H1 (cell line): ENCODE results near the gene NPSR1. TPM values are rescaled to one million over a fixed set of nuclear protein-coding genes. Genes with fewer than 3 reads are reported as not detected.

ENCODE experiments used
- CTCF ChIA-PET: fragments of 300-600 bp; sonication (Branson Sonifier 250); formaldehyde crosslinking; loops from one replicate; lab custom pipeline; 2021; ENCODE audit not compliant: partially characterized antibody; lab: Charles Lee
- POLR2A ChIA-PET: fragments of 300-600 bp; sonication (Branson Sonifier 250); formaldehyde crosslinking; loops from one replicate; lab custom pipeline; 2021; ENCODE audit warnings: inconsistent platforms; ENCODE audit not compliant: partially characterized antibody; lab: Charles Lee
- DNase-seq, 2 experiments: peaks; one replicate each; pipeline versions ENCODE4 v3.0.0 to v3.0.0-alpha.2; 2010 to 2022; ENCODE audit warnings: low spot score in 2 of 2, low read depth in 1 of 2, mixed read lengths in 1 of 2
- FAIRE-seq: peaks from 2 replicates; lab custom pipeline; 2011; peaks lifted over from hg19 to GRCh38; lab: Jason Lieb, UNC
- H2AFZ ChIP-seq: 2 replicates; pipeline ENCODE4 v1.8.1; 2012; ENCODE audit warnings: low read length, inconsistent platforms
- H2AK5ac ChIP-seq: 2 replicates; pipeline ENCODE4 v1.6.1; 2013; ENCODE audit warnings: low read depth, low read length
- H2BK120ac ChIP-seq: replicated peaks from 2 replicates; pipeline ENCODE3; 2013; ENCODE audit warnings: low read depth, low read length, inconsistent platforms
- H2BK12ac ChIP-seq: 2 replicates; pipeline ENCODE4 v1.6.1; 2013; ENCODE audit warnings: low read depth, low read length
- H2BK15ac ChIP-seq: 2 replicates; pipeline ENCODE4 v1.6.1; 2013; ENCODE audit warnings: low read length
- H2BK20ac ChIP-seq: 2 replicates; pipeline ENCODE4 v1.6.1; 2013; ENCODE audit warnings: low read length
- H2BK5ac ChIP-seq: 2 replicates; pipeline ENCODE4 v1.6.1; 2013; ENCODE audit warnings: low read depth, low read length
- H3K14ac ChIP-seq: 2 replicates; pipeline ENCODE4 v1.6.1; 2013; ENCODE audit warnings: inconsistent platforms; ENCODE audit not compliant: insufficient read length
- H3K18ac ChIP-seq: 2 replicates; pipeline ENCODE4 v1.6.1; 2013; ENCODE audit warnings: low read length; ENCODE audit errors: extremely low read depth
- H3K23ac ChIP-seq: 2 replicates; pipeline ENCODE4 v1.6.1; 2013; ENCODE audit warnings: inconsistent platforms; ENCODE audit not compliant: insufficient read length
- H3K23me2 ChIP-seq: 2 replicates; pipeline ENCODE4 v1.6.1; 2013; ENCODE audit warnings: low read depth, low read length
- H3K27ac ChIP-seq: 2 replicates; pipeline ENCODE4 v1.6.1; 2011; ENCODE audit warnings: low read depth, low read length, inconsistent platforms
- H3K27me3 ChIP-seq, 4 experiments: replicated peaks in 1 of 4; 1 replicate in 1 of 4; 2 replicates in 3 of 4; pipeline versions ENCODE4 v1.6.1 to v1.8.1; 2011 to 2013; ENCODE audit warnings: low read length in 3 of 4, mild to moderate bottlenecking in 3 of 4, inconsistent platforms in 2 of 4, mixed read lengths in 2 of 4, moderate library complexity in 1 of 4; ENCODE audit not compliant: control insufficient read depth in 3 of 4, insufficient read depth in 3 of 4; ENCODE audit errors: extremely low read depth in 1 of 4
- H3K36me3 ChIP-seq, 4 experiments: 2 replicates each; pipeline versions ENCODE4 v1.6.1 to v1.8.1; 2011 to 2013; ENCODE audit warnings: mild to moderate bottlenecking in 4 of 4, low read length in 3 of 4, moderate library complexity in 2 of 4, control low read depth in 1 of 4, inconsistent platforms in 1 of 4; ENCODE audit not compliant: insufficient read depth in 4 of 4, control insufficient read depth in 2 of 4
- H3K4ac ChIP-seq: replicated peaks from 2 replicates; pipeline ENCODE3; 2013; ENCODE audit warnings: low read length, low read depth, mixed read lengths, inconsistent platforms; ENCODE audit not compliant: insufficient read length
- H3K4me1 ChIP-seq, 4 experiments: replicated peaks in 1 of 4; 1 replicate in 1 of 4; 2 replicates in 3 of 4; pipeline versions ENCODE4 v1.6.1 to v1.8.1; 2011 to 2013; ENCODE audit warnings: low read length in 3 of 4, inconsistent platforms in 2 of 4, mixed read lengths in 1 of 4; ENCODE audit not compliant: insufficient read depth in 4 of 4, control insufficient read depth in 3 of 4
- H3K4me2 ChIP-seq, 2 experiments: 2 replicates each; pipeline versions ENCODE4 v1.6.1 to v1.8.1; 2011 to 2013; ENCODE audit warnings: low read depth in 2 of 2, low read length in 2 of 2, control low read depth in 1 of 2, inconsistent platforms in 1 of 2, mild to moderate bottlenecking in 1 of 2; ENCODE audit not compliant: insufficient read depth in 1 of 2
- H3K4me3 ChIP-seq, 4 experiments: fragments of 200-600, 300-600 bp in 1 of 4; sonication (generic), shearing (Covaris generic), sonication (Bioruptor Twin) in 1 of 4; 2 replicates each; pipeline versions ENCODE4 v1.5.1 to v1.8.1; 2011 to 2016; ENCODE audit warnings: low read length in 4 of 4, low read depth in 3 of 4, control low read depth in 2 of 4, inconsistent platforms in 2 of 4, mild to moderate bottlenecking in 2 of 4, mixed read lengths in 1 of 4, moderate library complexity in 1 of 4; ENCODE audit not compliant: insufficient read depth in 2 of 4; ENCODE audit errors: extremely low read depth in 1 of 4
- H3K56ac ChIP-seq: replicated peaks from 2 replicates; pipeline ENCODE3; 2013; ENCODE audit warnings: low read depth, mild to moderate bottlenecking, mixed read lengths, low read length, inconsistent platforms; ENCODE audit not compliant: insufficient read length
- H3K79me1 ChIP-seq: 2 replicates; pipeline ENCODE4 v1.6.1; 2013; ENCODE audit warnings: low read depth, low read length, control low read depth
- H3K79me2 ChIP-seq, 2 experiments: 2 replicates each; pipeline versions ENCODE4 v1.6.1 to v1.8.1; 2012 to 2013; ENCODE audit warnings: low read length in 2 of 2, mild to moderate bottlenecking in 2 of 2, inconsistent platforms in 1 of 2; ENCODE audit not compliant: insufficient read depth in 2 of 2, control insufficient read depth in 1 of 2
- H3K9ac ChIP-seq, 4 experiments: replicated peaks in 1 of 4; 1 replicate in 1 of 4; 2 replicates in 3 of 4; pipeline versions ENCODE4 v1.6.1 to v1.8.1; 2011 to 2013; ENCODE audit warnings: low read depth in 3 of 4, low read length in 3 of 4, control low read depth in 2 of 4, mild to moderate bottlenecking in 2 of 4, moderate library complexity in 2 of 4, inconsistent platforms in 1 of 4; ENCODE audit errors: extremely low read depth in 1 of 4
- H3K9me3 ChIP-seq, 2 experiments: 2 replicates each; pipeline versions ENCODE4 v1.6.1 to v1.8.1; 2012 to 2013; ENCODE audit warnings: mild to moderate bottlenecking in 2 of 2, moderate library complexity in 2 of 2, control low read depth in 1 of 2, inconsistent platforms in 1 of 2, low read depth in 1 of 2, low read length in 1 of 2, mixed read lengths in 1 of 2; ENCODE audit not compliant: insufficient read depth in 2 of 2
- H4K20me1 ChIP-seq, 2 experiments: replicated peaks in 1 of 2; 2 replicates each; pipeline versions ENCODE3 to v1.8.1; 2011 to 2013; ENCODE audit warnings: inconsistent platforms in 2 of 2, low read length in 2 of 2, mild to moderate bottlenecking in 1 of 2; ENCODE audit not compliant: insufficient read depth in 2 of 2, control insufficient read depth in 1 of 2
- H4K5ac ChIP-seq: 2 replicates; pipeline ENCODE4 v1.6.1; 2013; ENCODE audit warnings: low read length, low read depth, mixed read lengths, inconsistent platforms; ENCODE audit not compliant: insufficient read length
- H4K8ac ChIP-seq: 2 replicates; pipeline ENCODE4 v1.8.0; 2013; ENCODE audit warnings: mild to moderate bottlenecking, moderate library complexity, low read length, inconsistent platforms; ENCODE audit not compliant: insufficient read depth; ENCODE audit errors: extremely low read depth
- H4K91ac ChIP-seq: replicated peaks from 2 replicates; pipeline ENCODE3; 2013; ENCODE audit warnings: low read length, mixed read lengths, inconsistent platforms; ENCODE audit not compliant: insufficient read length
- ATF2 ChIP-seq: IDR thresholded peaks from 2 replicates; pipeline ENCODE4 v1.6.1; 2012; ENCODE audit warnings: low read length, inconsistent platforms
- CBX5 ChIP-seq: fragments of 300-800, 300-1000 bp; sonication (generic); IDR thresholded peaks from 2 replicates; pipeline ENCODE4 v1.7.1; 2016; ENCODE audit warnings: antibody characterized with exemption, low read length, low read depth
- CHD1 ChIP-seq: IDR thresholded peaks from 2 replicates; pipeline ENCODE4 v1.6.1; 2012; ENCODE audit warnings: low read depth, low read length, improper control_type of control experiment
- CTBP2 ChIP-seq: IDR thresholded peaks from 2 replicates; pipeline ENCODE4 v1.7.0; 2011; ENCODE audit warnings: borderline replicate concordance, mild to moderate bottlenecking, moderate library complexity, mixed read lengths, low read length; ENCODE audit not compliant: insufficient read depth, insufficient read length
- HDAC6 ChIP-seq: IDR thresholded peaks from one replicate; pipeline ENCODE4 v1.7.1; 2012; ENCODE audit warnings: low read depth, mild to moderate bottlenecking, inconsistent platforms, low read length, moderate library complexity
- MAFK ChIP-seq: IDR thresholded peaks from 2 replicates; pipeline ENCODE4 v1.6.1; 2012; ENCODE audit warnings: low read depth, mild to moderate bottlenecking, improper control_type of control experiment, low read length
- PHF8 ChIP-seq: fragments of 200-600 bp; sonication (generic); conservative IDR thresholded peaks from 2 replicates; pipeline ENCODE4 v1.7.1; 2012; ENCODE audit warnings: low read depth, mild to moderate bottlenecking, inconsistent platforms, low read length, moderate library complexity
- POLR2A ChIP-seq, 2 experiments: IDR thresholded peaks; 1 replicate in 1 of 2; 2 replicates in 1 of 2; pipeline ENCODE4 v1.6.1; 2011; ENCODE audit warnings: low read depth in 2 of 2, low read length in 2 of 2, mild to moderate bottlenecking in 2 of 2; ENCODE audit errors: control extremely low read depth in 1 of 2
- RNF2 ChIP-seq: fragments of 200-900, 300-1000 bp; sonication (generic); IDR thresholded peaks from 2 replicates; pipeline ENCODE4 v1.7.1; 2016; ENCODE audit warnings: borderline replicate concordance, low read depth, mild to moderate bottlenecking, antibody characterized with exemption, low read length; ENCODE audit not compliant: poor library complexity, severe bottlenecking; ENCODE audit errors: missing control alignments
- SP4 ChIP-seq: IDR thresholded peaks from 2 replicates; pipeline ENCODE4 v1.6.1; 2012; ENCODE audit warnings: low read length, inconsistent platforms
- SRF ChIP-seq: IDR thresholded peaks from 2 replicates; pipeline ENCODE4 v1.6.1; 2011; ENCODE audit warnings: mild to moderate bottlenecking, low read depth, low read length, moderate library complexity
- SUZ12 ChIP-seq: fragments of 200-600 bp; sonication (generic); IDR thresholded peaks from 2 replicates; pipeline ENCODE4 v1.6.1; 2012; ENCODE audit warnings: mild to moderate bottlenecking, inconsistent platforms, low read length, moderate library complexity, mixed read lengths
- TBP ChIP-seq: IDR thresholded peaks from 2 replicates; pipeline ENCODE4 v1.6.1; 2011; ENCODE audit warnings: low read depth, low read length, improper control_type of control experiment
- WGBS, 2 experiments: shearing (Covaris generic) in 1 of 2; methylation state at CpG; one replicate each; pipeline versions ENCODE4 v1.1.6 to v1.1.7; 2013 to 2015; ENCODE audit warnings: low lambda C conversion rate in 2 of 2, mixed read lengths in 2 of 2, inconsistent platforms in 1 of 2, low coverage in 1 of 2, missing lambda C conversion rate in 1 of 2; ENCODE audit not compliant: insufficient replicate concordance in 2 of 2, insufficient coverage in 1 of 2, insufficient read length in 1 of 2; ENCODE audit errors: extremely low coverage in 1 of 2, missing lambda C conversion rate in 1 of 2; 5-methylcytosine and 5-hydroxymethylcytosine counted together
- polyA plus RNA-seq, 7 experiments: library from polyadenylated mRNA; depleted of rRNA in 3 of 7; stranded (reverse) in 5 of 7; unstranded in 2 of 7; fragments of >200 nt in 5 of 7; fragments of 200-250 nt in 2 of 7; gene quantifications; 1 replicate in 5 of 7; 2 replicates in 1 of 7; 4 replicates in 1 of 7; pipeline versions ENCODE4 v1.2.1 to v1.2.3, GENCODE V29; 2011 to 2013; ENCODE audit warnings: missing spikeins in 2 of 7, mixed read lengths in 2 of 7
- total RNA-seq: library from RNA; stranded (reverse); fragmentation: NEBNext Ultra II Directional; extraction: Animal tissue kit (Norgen Biotek cat#: 25700); gene quantifications from 2 replicates; pipeline ENCODE4 v1.2.1, GENCODE V29; 2021

NPSR1 gene
- total and polyA plus RNA-seq, 2 of the 8 experiments (the other 6 are each of a cell fraction or from before 2014, with no cell fraction given) = not detected

- Histone ChIP-seq H3K18ac (no peak overlapping the region), H4K5ac (no peak overlapping the region), H3K9me3 (0 out of 4 replicates have a peak, but pooled peaks cover 0 to 1% of the 10 kb centered on the region in 2 experiments), H3K14ac (no peak overlapping the region), H3K23ac (no peak overlapping the region), H2AFZ (no peak overlapping the region), H2BK120ac (no peak overlapping the region), H3K4me3 (no peak overlapping the region), H2BK5ac (no peak overlapping the region), H2BK12ac (no peak overlapping the region), H3K79me1 (no peaks in the 10 kb centered on the region), H3K36me3 (no peaks in the 10 kb centered on the region), H3K4me2 (no peak overlapping the region), H2BK15ac (no peak overlapping the region), H3K9ac (no peak overlapping the region), H4K20me1 (no peaks in the 10 kb centered on the region), H3K27me3 (no peaks in the 10 kb centered on the region; a peak in 1 of 7 replicates), H3K23me2 (no peaks in the 10 kb centered on the region), H2AK5ac (no peak overlapping the region), H2BK20ac (no peak overlapping the region), H3K4me1 (0 out of 7 replicates have a peak, but pooled peaks cover 0 to 3% (median 0%) of the 10 kb centered on the region in 4 experiments), H4K8ac (no peak overlapping the region), H3K79me2 (no peaks in the 10 kb centered on the region), H4K91ac (no peak overlapping the region), H3K56ac (no peak overlapping the region), H3K27ac (no peak overlapping the region), H3K4ac (no peak overlapping the region)
- ChIA-PET CTCF (interaction anchor here (0.9 to 1.0 kb wide), 2 partner anchors 25 to 79 kb away, joined by 3 to 4 read pairs; no protein-coding TSS in a partner anchor), POLR2A (no interaction called here)
- FAIRE-seq (no peak), DNase-seq (no peak)
- 88% methylated on average over 1 of the region's 1 CpG; no CpG with 5 or more reads in 1 of the 2 experiments for WGBS, 2 experiments
- TF ChIP-seq TBP (no peak), ATF2 (no peak), POLR2A (IDR thresholded peaks at IDR 0.05; ENCODE audit: control extremely low read depth in 1 of 2, low read depth in 2 of 2, low read length in 2 of 2) (no peak), MAFK (no peak), CHD1 (no peak), SUZ12 (no peak), RNF2 (no peak), PHF8 (no peak), SRF (no peak), HDAC6 (no peak), CBX5 (no peak), CTBP2 (no peak), SP4 (no peak)
Measured at GRCh38 chr7:34848670-34849069, 190.7 kb downstream of the NPSR1 start.
